GM19397 (cell line): Measurements from ENCODE around the gene SDK1.

Experiments used
- ATAC-seq: cut with Tn5 transposase; IDR thresholded peaks from one replicate; pipeline ENCODE4 v1.9.1; 2021; ENCODE audit warnings: mild to moderate bottlenecking, moderate library complexity; ENCODE audit not compliant: unreplicated experiment

The SDK1 gene

DNA sequence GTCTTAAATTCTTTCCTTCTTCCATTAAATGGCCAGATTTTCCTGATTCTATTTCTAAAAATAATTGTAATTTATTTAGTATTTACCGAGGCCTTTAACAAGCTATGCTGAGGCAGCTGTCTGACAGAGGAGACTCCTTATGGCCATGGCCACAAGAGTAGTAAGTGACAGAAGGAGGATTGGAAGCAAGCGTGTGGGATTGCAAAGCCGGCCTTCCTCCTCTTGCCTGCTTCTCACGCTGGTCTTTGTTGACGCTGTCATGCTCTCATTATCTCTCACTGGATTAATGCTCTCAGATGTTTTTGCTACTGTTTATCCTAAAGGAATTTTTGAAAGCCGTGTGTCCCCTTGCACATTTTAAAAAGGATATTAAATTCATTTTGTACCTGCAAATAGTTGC is 546.3 kb downstream of the SDK1 start:
- ATAC-seq, result no peak

DNA sequence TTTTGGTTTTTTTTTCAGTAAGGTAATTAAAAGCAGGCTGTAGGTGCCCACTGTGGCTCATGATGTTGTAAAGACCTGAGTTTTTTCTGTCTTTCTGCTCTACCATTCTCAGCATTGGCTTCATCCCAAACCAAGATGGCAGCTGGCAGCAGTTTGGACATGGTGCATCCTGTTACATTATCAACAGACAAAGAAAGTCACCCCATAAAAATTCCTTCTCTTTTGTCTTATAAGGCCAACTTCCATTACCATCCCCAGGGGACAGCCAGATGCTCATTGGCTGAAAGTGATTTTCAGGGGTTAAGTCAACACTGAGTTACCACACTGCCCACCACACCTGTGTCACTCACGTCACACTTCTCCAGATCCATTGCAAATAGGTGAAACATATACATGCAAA is 558.4 kb downstream of the SDK1 start:
- ATAC-seq, result no peak

DNA sequence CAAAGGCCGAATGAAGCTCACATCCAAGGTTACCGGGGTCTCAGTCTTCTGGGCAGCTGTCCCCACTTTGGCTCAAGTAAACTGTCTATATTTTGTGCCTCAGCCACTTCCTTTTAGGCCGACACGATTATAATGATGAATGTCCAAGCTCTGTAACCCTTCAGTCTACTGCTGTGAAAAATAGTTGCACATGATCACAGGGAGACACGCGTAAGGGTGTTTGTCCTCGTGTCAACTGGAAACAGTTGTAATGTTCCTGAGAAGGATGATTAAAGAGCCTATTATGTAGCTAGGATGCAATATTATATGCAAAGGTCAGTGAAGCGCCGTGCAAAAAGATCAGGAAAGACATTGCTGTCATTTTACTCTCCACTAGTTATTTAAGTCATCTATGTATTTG is 559.9 kb downstream of the SDK1 start:
- ATAC-seq, result no peak

DNA sequence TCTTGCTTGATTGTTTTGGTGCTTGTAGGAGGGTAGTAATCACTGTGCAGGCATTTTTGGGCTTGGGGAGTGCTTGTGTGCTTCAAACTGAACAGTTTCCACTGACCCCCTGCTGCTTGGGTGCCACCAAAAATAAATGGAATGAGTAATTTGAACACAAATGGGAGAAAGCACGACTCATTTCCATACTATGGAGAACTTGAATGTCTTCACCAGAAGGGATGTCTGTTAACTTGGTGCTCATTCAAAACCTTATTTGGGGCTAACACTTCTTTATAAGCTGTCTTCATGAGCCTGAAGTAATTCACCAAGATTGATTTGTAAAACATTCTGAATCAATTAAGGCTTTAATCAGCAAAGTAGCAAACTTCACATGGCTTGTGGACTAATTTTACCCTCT is 560.3 kb downstream of the SDK1 start:
- no peak for ATAC-seq

DNA sequence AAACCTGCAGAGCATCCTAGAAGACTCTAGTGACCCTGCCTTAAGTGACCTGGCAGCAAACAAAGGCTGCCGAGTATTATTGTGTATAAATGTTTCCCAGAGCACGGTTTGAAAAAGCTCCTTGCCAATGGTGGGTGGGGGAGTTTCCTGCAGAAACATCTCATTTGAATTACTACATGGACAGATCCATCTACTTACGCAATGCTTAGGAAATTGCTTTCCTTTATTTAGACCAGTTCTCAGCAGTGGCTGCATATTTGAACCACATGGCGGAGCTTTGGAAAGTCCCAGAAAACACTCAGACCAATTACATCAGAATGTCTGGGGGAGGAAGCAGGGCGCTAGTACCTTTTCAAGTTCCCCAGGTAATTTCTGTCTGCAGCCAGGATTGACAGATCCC is 560.9 kb downstream of the SDK1 start:
- ATAC-seq, result no peak

DNA sequence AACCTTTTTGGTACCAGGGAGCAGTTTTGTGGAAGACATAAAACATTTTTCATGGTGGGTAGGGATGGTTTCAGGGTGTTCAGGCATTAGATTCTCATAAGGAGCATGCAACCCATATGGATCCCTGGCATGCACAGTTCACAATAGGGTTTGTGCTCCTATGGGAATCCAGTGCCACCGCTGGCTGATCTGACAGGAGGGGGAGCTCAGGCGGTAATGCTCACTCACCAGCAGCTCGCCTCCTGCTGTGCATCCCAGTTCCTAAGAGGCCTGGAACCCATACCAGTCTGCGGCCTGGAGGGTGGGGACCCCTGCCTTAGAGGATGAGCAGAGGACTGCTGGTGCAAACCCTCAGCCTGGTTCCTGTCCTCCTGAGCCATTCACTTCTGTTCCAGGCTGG is 561.7 kb downstream of the SDK1 start:
- no peak for ATAC-seq

DNA sequence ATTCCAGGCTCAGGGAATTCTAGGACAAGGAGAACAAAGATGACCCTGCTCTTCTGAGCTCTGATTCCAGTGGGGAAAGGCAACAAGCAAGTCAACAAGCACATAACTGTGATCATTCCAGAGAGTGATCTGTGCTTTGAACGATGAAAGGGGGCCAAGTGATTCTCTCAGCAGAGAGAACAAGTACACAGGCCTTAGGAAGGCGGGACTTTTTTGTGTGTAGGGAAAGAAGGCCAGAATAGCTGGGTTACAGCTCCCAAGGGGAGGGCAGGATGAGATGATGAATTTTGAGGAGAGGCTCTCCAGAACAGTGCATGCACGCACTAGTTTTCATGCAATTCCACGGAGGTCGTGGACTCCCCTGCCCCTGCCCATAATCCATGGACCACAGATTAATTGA is 565.2 kb downstream of the SDK1 start:
- ATAC-seq, result no peak

DNA sequence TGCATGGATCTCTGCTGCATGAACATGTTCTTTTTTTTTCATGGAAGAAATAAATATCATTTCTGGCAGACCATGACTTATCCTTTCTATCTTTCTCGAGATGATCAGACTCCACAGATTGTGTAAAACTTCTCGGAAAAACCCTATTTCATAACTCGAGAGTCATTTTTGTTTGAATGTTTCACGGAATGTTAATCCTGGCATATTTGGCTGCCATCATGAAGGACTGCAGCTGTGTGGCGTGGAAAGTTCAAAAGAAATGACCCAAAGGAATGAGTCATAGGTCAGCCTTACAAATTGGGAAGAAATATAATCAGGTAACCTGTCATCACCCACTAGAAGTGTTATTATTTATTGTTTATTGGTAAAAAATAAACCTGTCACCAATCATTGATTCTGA is 566.8 kb downstream of the SDK1 start:
- no peak for ATAC-seq

DNA sequence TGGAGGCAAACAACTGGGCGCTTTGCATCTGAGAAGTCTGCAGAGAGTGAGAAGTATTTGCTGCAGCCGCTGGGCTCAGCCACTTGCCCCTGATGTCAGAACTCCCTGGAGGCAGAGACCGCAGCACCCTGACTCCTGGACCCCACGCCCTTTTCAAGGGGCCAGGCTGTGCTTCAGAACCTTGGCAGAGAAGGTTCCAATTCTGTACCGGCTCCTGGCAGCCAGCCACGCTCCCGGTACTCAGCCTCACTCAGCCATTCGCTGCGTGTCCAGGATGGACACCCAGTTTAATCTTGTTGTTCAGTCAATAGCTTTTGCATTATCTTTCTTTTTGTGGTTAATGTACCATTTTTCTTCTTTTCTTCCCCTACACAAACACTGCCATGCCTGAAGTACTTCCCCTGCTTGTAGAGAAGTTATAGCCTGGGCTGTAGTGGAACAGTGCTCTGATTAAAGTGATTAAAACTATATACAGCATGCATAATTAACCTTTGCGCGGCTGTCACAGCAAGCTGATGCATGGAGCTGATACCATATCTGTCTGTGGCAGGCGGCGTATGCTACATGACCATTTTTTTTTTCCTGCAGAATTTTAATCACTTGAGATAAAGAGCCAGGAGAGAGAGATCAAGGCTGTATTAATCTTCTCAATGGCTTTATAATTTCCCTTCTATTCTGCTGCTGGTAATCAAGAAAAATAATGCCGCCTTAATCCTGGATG is 578.5 kb downstream of the SDK1 start:
- ATAC-seq, result no peak

DNA sequence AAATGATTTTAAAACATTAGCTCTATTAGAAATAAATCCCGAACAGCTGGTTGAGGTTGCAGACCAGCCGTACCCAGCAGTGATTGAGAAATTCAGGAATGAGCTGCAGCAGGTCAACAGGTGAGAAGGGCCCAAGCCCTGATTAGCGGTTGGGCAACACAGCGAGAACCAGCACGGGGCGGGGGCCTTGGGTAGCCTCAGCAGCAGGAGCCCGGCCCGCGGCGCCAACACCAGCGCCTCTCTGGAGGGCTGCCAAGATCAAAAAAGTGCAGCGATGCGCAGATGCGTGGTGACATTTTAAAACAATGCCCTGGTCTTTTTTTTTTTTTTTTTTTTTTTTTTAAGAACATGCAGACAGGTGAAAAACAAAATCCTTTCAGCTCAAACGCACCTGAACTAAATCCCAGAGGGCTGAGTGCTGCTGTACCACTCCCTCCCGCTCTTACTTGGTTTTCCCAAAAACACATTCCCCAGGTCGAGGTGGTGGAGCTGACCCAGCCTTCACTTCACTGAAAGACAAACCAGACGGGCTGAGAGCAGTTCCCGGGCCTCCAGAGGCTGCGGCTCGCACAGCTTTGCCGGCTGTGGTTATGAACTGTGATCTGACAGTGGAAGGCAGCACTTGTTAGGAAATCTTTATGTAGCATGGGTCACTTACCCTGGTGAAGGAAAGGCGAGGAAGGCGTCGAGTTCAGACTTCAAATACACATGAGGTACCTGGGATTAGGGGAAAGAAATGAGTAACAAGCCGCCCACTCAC is 579.4 kb downstream of the SDK1 start:
- no peak for ATAC-seq

DNA sequence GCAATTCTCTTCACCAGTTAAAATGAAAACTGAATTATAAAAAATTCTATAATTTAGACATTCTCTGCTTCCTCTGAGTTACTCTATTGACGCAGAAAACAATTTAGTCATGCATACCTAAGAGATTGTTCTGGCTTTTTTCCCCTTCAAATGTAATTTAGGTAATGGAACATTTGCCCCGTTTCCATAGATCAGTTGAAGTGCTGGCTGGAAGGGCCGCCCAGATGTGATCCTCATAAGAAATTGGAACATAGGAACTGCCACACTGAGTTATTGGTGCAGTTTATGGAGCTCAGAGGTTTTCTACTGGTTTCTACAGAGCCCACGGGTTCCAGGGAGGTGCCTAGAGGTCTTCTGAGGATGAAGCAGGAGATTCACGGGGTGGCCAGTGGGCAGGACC is 581.7 kb downstream of the SDK1 start:
- no peak for ATAC-seq

DNA sequence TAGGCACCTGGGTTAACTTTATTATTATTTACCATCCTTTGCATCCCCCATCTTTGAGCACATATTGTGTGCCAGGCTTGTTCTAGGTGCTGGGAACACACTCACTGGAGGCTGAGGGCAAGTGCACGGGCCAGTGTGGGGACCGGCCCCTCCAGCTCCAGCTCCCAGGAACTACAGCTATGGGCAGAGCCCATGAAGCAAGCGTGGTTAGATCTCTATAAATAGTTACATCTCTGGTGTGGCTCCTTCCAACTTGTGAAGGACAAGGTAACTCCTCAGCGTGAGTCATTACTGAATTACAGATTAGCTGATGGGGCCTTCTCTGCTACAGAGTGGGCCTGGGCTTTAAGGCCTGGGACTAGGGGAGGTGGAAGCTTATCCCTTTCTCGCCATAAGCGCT is 583.5 kb downstream of the SDK1 start:
- no peak for ATAC-seq

DNA sequence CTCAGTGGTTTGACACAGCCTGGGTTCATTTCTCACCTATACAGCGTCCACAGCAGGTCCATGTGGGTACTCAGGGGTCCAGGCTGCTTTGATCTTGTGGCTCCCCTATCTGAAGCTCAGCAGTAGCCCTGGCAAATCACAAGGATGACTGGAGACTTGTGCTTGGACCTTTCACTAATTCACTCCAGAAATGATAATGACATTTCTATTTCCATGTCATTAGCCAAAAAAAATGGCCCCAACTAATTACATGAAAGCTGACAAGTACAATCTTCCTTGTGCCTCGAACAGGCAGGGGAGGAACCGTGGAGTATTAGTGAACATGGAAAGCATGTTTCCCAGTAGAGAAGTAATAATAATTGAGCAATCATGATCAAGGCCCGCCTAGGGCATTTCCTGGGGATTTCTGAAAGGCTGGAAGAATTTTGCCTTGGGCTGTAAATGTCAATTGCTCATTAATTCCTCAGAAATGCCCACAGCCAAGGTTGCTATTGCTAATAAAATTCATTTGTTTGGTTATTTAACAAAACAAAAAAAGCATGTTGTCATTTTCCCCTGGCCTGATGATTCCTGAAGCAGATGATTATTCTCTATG is 586.1 kb downstream of the SDK1 start:
- ATAC-seq, result no peak

DNA sequence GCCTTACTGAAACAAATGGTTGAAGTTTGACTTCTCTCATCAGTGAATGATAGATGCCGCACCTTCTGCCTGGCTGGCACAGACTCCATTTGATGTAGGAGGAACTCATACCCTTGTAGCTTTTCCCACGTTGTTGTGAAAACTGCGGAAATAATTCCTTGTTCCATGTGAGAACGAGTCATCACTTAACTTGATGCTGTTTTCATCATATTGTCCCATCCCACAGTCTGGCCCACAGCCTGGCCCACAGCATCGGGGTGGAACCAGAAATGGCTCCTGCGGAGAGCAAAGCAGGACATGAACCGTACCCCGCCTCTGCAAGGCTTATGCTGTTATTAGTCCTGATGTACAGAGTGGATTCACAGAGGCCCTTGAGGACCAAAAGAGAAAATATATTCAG is 587.0 kb downstream of the SDK1 start:
- ATAC-seq, result no peak

DNA sequence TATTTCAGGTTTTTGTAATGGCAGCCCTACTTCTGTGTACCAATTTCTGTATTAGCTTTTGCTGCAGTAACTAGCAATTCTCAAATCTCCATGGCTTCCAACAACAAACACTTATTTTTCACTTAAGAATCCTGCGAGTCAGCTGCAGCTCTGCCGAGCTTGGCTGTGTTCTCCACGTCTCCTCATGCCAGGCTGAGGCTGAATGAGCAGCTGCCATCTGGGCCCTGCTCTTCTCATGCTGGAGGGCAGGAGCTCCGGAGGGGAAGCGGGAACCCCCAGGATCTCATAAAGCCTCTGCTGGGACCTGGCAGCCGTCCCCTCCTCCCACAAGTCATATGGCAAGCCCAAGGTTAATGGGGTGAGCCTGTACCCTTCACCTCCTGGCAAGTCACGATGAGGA is 591.1 kb downstream of the SDK1 start:
- no peak for ATAC-seq

DNA sequence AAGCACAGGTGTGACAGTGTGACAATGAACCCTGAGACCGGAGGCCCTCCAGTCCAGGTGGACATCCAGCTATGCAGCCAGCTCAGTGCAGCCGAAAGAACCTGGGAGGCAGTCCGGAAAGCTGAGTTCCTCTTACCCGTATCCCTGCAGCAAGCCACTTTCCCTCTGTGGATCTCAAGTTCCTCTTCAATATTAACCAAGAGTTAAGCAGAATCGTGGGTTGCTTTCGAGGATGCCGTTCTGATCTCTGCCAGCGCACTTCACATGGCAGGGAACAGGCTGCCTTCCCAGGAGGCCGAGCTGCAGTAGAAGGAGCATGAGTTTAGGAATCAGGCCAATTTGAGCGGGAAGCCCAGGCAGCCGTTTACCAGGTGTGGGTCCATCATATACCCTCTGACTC is 591.6 kb downstream of the SDK1 start:
- no peak for ATAC-seq

DNA sequence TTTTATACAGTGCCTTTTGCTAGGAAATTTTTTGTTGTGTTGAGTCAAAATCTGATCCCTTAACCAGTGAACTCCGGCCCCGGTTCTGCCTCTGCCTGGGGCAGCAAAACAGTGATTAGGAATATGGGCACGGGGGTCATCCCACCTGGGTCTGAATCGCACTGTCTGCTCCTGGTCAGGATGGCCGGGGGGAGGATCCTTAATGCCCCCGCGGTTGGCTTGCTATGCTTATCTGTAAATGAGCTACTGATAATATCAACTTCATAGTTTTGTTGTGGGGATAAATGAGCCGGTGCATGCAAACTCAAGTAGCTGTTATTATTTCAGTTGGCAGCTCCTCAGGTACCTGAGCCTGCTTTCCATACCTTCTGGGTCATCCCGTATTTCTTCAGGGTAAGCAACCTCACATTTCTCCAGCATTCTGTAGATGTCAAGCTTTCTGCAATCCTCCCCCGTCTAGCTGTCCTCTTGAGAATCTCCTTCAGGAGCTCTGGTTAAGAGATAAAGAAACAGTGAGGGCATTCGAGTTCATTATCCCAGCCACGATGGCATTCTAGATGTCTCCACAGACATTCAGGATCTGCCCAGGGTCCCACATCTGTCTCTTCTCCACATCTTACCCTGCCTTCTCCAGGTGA is 592.2 kb downstream of the SDK1 start:
- ATAC-seq, result no peak

DNA sequence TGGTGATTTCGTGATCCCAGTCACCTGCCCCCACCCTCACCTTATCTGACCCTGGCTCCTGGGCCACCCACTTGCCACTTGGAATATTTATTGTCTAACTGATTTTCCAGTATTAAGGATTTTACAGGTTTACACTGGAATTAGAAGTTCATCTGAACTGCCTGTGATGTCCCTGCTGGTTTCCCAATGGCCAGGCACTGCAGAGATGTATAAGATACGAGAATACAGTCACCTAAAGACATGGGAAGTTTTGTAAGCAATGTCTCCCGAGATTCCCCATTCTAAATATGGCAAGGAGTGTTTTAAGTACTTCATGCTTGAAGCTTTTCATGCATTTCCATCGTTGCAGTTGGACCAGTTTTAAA is 592.7 kb downstream of the SDK1 start:
- ATAC-seq, result no peak

DNA sequence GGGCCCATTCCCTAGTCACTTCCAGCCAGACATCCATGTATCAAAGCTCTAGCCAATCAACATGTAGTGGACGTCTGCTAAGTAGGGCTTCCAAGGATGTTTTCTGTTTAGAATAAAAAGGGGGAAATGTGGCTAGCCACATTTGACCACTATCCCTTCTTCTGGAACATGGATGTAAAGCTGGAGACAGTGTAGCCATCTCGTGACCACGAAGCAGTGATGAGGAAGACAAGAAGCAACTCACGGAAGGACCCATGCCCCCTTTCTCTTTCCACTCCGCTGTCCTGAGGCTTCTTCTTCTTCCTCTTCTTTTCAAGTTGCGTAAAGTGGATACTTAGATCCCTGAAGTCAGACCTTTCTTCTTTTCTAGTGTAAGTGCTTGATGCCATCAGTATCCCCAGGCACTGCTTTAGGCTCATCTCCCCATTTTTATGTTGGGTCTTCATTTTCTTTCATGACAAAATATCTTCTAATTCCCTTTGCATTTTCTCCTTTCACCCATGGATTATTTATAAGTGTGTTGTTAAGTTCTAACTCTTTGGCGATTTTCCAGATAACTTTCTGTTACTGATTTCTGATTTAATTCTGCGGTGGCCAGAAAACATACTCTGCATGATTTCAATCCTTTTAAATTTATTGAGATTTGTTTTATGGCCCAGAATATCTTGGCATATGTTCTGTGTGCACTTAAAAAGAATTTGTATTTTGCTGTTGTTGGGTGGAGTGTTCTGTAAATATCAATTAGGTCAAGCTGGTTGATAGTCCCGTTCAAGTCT is 594.5 kb downstream of the SDK1 start:
- no peak for ATAC-seq

DNA sequence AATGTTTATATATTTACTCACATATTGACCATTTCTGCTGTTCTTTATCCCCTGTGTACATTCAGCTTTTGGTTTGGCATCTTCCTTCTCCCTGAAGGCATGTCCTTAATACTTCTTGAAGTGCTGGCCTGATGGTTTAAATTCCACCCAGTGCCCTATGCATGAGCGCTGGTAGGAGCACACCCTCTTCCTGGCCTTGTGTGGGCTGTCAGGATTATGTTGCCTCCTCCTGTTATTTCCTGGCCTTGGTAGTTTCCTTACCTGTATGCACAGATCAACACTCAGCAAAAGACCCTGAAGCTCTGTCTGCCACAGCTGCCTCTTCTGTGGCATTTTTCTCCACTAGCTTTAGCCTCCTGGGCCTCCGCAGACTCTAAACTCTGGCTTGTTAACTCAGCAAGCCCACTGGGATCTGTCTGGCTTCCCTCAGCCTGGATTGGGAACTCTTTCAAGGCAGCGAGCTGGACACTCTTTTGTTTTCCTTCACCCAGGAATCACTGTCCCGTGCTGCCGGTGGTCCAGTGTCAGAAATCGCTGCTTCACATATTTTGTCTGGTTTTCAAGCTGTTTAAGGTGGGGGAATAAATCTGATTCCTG is 595.2 kb downstream of the SDK1 start:
- no peak for ATAC-seq
